Uterus (tissue), 4 donors: ENCODE results near the gene CDR2L. TPM values are rescaled to one million over a fixed set of nuclear protein-coding genes. Genes with fewer than 3 reads are reported as not detected.

Experiments
- DNase-seq, 2 donors: peaks; one replicate each; pipeline ENCODE4 v3.0.0-alpha.2; 2019 to 2020
- H3K27ac ChIP-seq, 2 donors: fragments of 200-600 bp; sonication (generic); 1 replicate in 1 of 2; 2 replicates in 1 of 2; pipeline ENCODE4 v1.5.1; 2016 to 2018
- H3K27me3 ChIP-seq, 2 donors: fragments of 200-600 bp; sonication (generic); one replicate each; pipeline ENCODE4 v1.5.1; 2018 to 2019; ENCODE audit warnings: control low read depth in 1 of 2
- H3K36me3 ChIP-seq, 2 donors: fragments of 200-600 bp; sonication (generic); one replicate each; pipeline ENCODE4 v1.5.1; 2019; ENCODE audit warnings: control low read depth in 1 of 2
- H3K4me1 ChIP-seq, 2 donors: fragments of 200-600 bp; sonication (generic); one replicate each; pipeline ENCODE4 v1.5.1; 2018 to 2019; ENCODE audit warnings: control low read depth in 1 of 2
- H3K4me3 ChIP-seq, 2 donors: fragments of 200-600 bp; sonication (generic); 1 replicate in 1 of 2; 2 replicates in 1 of 2; pipeline ENCODE4 v1.5.1; 2018 to 2019; ENCODE audit warnings: mild to moderate bottlenecking in 1 of 2
- H3K9me3 ChIP-seq, 2 donors: fragments of 200-600 bp; sonication (generic); one replicate each; pipeline ENCODE4 v1.5.1; 2019; ENCODE audit warnings: control low read depth in 1 of 2
- CTCF ChIP-seq, 4 experiments: fragments of 200-600 bp in 2 of 4; fragments of 450-650 bp in 2 of 4; sonication (generic) in 2 of 4; IDR thresholded peaks; one replicate each; pipeline ENCODE4 v1.5.1; 2016 to 2019; ENCODE audit warnings: antibody characterized with exemption in 4 of 4, mild to moderate bottlenecking in 2 of 4, moderate library complexity in 1 of 4
- POLR2A ChIP-seq, 2 donors: fragments of 450-650 bp; IDR thresholded peaks; one replicate each; pipeline ENCODE4 v1.6.1; 2016; ENCODE audit warnings: antibody characterized with exemption in 2 of 2, mild to moderate bottlenecking in 1 of 2, moderate library complexity in 1 of 2
- intact Hi-C: fragments of 100-400 bp; cut with DNase I; formaldehyde crosslinking; loops from one replicate; pipeline ENCODE4 v1.15.1; 2023; ENCODE audit warnings: low total_unique reads
- total RNA-seq, 4 donors: library from RNA; depleted of rRNA in 3 of 4; stranded (reverse); fragments of >200 nt in 3 of 4; gene quantifications; one replicate each; pipeline versions ENCODE4 v1.1.0 to v1.2.4, GENCODE V29; 2014 to 2023
- donor health status: DM: yes; HTN: yes; CAD: no.

The CDR2L gene
- total RNA-seq, 4 donors from 2014 or later = 4.7 to 25.4 (median 6.7) TPM

- intact Hi-C loops = no loop called here
- H3K27ac ChIP-seq = peak overlapping the region; percentile 94 to 100
- H3K27me3 ChIP-seq = no peaks in the 10 kb centered on the region
- no peaks in the 10 kb centered on the region for H3K9me3 ChIP-seq
- DNase-seq = peak; percentile 28 to 52
- H3K36me3 ChIP-seq = no peaks in the 10 kb centered on the region
- peak overlapping the region; percentile 56 to 98 for H3K4me3 ChIP-seq
- TF ChIP-seq POLR2A (IDR thresholded peaks at IDR 0.05) (no peak), CTCF (IDR thresholded peaks at IDR 0.05) (no peak)
- peaks cover 0 to 6% of the 10 kb centered on the region in 2 donors for H3K4me1 ChIP-seq
Observed at GRCh38 chr17:75032720-75033280, 45.4 kb downstream of the CDR2L start.

- H3K4me1 ChIP-seq = peaks cover 0 to 6% of the 10 kb centered on the region in 2 donors
- TF ChIP-seq CTCF (IDR thresholded peaks at IDR 0.05) (peak in 2 of 4 experiments; percentile 9 to 38), POLR2A (IDR thresholded peaks at IDR 0.05) (no peak)
- H3K4me3 ChIP-seq = peak overlapping the region; percentile 56 to 98
- DNase-seq = peak; percentile 97
- no peaks in the 10 kb centered on the region for H3K9me3 ChIP-seq
- H3K36me3 ChIP-seq = no peaks in the 10 kb centered on the region
- no peaks in the 10 kb centered on the region for H3K27me3 ChIP-seq
- peak overlapping the region; percentile 94 to 100 for H3K27ac ChIP-seq
- intact Hi-C loops = no loop called here
Observed at GRCh38 chr17:75033346-75034235, 46.2 kb downstream of the CDR2L start.

GRCh38 chr17:75034236-75034908 is 46.9 kb downstream of the CDR2L start:
- peak; percentile 91 to 93 for DNase-seq
- H3K9me3 ChIP-seq = no peaks in the 10 kb centered on the region
- H3K36me3 ChIP-seq = no peaks in the 10 kb centered on the region
- TF ChIP-seq CTCF (IDR thresholded peaks at IDR 0.05) = peak in 2 of 4 experiments; percentile 19 to 37
- no peak for TF ChIP-seq POLR2A (IDR thresholded peaks at IDR 0.05)
- peak overlapping the region; percentile 94 to 100 for H3K27ac ChIP-seq
- peak overlapping the region; percentile 56 to 98 for H3K4me3 ChIP-seq
- H3K4me1 ChIP-seq = peaks cover 0 to 6% of the 10 kb centered on the region in 2 donors
- intact Hi-C loops = no loop called here
- no peaks in the 10 kb centered on the region for H3K27me3 ChIP-seq

GRCh38 chr17:75036643-75037268 is 49.3 kb downstream of the CDR2L start:
- no peak overlapping the region for H3K4me3 ChIP-seq
- H3K9me3 ChIP-seq = no peaks in the 10 kb centered on the region
- TF ChIP-seq POLR2A (IDR thresholded peaks at IDR 0.05) (peak in 1 of 2 donors; percentile 53), CTCF (IDR thresholded peaks at IDR 0.05) (no peak)
- H3K36me3 ChIP-seq = no peaks in the 10 kb centered on the region
- intact Hi-C loops = no loop called here
- H3K4me1 ChIP-seq = peaks cover 0 to 6% of the 10 kb centered on the region in 2 donors
- DNase-seq = peak; percentile 72 to 86
- H3K27ac ChIP-seq = peak overlapping the region; percentile 94 to 100
- H3K27me3 ChIP-seq = no peaks in the 10 kb centered on the region
